Measurements from ENCODE around the gene DCLK3.

DCLK3 gene

GRCh38 chr3:36666166-36666565, 98.2 kb downstream of the DCLK3 start:
- no peak for DNase-seq

- DNase-seq: no peak
Observed at GRCh38 chr3:36663666-36664291, 100.6 kb downstream of the DCLK3 start.

DNA sequence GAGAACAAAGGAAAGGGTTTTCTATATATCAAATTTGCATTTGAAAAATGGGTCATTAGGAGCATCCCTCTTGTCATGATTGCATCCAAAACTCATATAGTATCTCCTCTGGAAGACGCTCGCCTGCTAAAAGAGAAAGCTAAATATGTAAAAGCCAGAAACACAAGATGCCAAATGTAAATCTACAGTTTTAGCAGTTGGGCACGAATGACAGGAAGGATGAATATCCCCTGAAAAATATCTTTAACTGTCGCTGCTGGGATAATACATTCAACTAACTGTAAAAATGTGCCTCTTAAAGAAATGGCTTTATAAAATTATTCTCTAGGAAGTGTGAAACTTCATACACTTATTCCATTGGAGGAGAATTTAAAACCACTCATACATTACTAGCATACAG, 101.7 kb downstream of the DCLK3 start:
- no peak for DNase-seq
